Prostate gland (tissue), 2 donors: ENCODE measurements around the gene DSCAML1. TPM values are rescaled to one million over a fixed set of nuclear protein-coding genes. Genes with fewer than 3 reads are reported as not detected.

Experiments used
- DNase-seq: peaks from one replicate; pipeline ENCODE4 v3.0.0-alpha.2; 2019; ENCODE audit warnings: low spot score
- H3K27ac ChIP-seq, 2 donors: fragments of 200-600 bp; sonication (generic); 2 replicates each; pipeline ENCODE4 v1.5.1; 2017 to 2019
- H3K27me3 ChIP-seq: fragments of 200-600 bp; sonication (generic); replicated peaks from 2 replicates; pipeline ENCODE4 v1.5.1; 2019; ENCODE audit not compliant: insufficient read depth
- H3K36me3 ChIP-seq, 2 donors: fragments of 200-600 bp; sonication (generic); 1 replicate in 1 of 2; 2 replicates in 1 of 2; pipeline versions ENCODE4 v1.5.1 to v1.8.1; 2017 to 2019
- H3K4me1 ChIP-seq: fragments of 200-600 bp; sonication (generic); replicated peaks from 2 replicates; pipeline ENCODE4 v1.5.1; 2019
- H3K4me3 ChIP-seq, 2 donors: fragments of 200-600 bp; sonication (generic); 2 replicates each; pipeline ENCODE4 v1.5.1; 2017 to 2019
- H3K9me3 ChIP-seq: fragments of 200-600 bp; sonication (generic); 2 replicates; pipeline ENCODE4 v1.5.1; 2017
- CTCF ChIP-seq, 4 experiments: fragments of 200-600 bp in 2 of 4; fragments of 450-650 bp in 2 of 4; sonication (generic) in 2 of 4; IDR thresholded peaks; 1 replicate in 3 of 4; 2 replicates in 1 of 4; pipeline ENCODE4 v1.5.1; 2016 to 2019; ENCODE audit warnings: antibody characterized with exemption in 4 of 4, mild to moderate bottlenecking in 2 of 4, moderate library complexity in 2 of 4
- POLR2A ChIP-seq: fragments of 450-650 bp; IDR thresholded peaks from one replicate; pipeline ENCODE4 v1.6.1; 2016; ENCODE audit warnings: antibody characterized with exemption, mild to moderate bottlenecking
- POLR2AphosphoS5 ChIP-seq: sonication (generic); formaldehyde crosslinking; IDR thresholded peaks from one replicate; pipeline ENCODE4 v1.6.1; 2017; ENCODE audit warnings: antibody characterized with exemption
- WGBS: methylation state at CpG from one replicate; pipeline ENCODE4 v1.1.5; 2018; 5-methylcytosine and 5-hydroxymethylcytosine counted together
- intact Hi-C: fragments of 100-400 bp; cut with DNase I; formaldehyde crosslinking; loops from one replicate; pipeline ENCODE4 v1.14.2; 2022
- total RNA-seq, 2 donors: library from RNA; depleted of rRNA; stranded (reverse); fragments of >200 nt; gene quantifications; one replicate each; pipeline ENCODE4 v1.1.0, GENCODE V29; 2016

DSCAML1 gene
- total RNA-seq, 2 donors from 2014 or later = 0.14 to 2.8 TPM

GRCh38 chr11:117840881-117841550 lies 44.0 kb upstream of the DSCAML1 start:
- Histone ChIP-seq H3K9me3 (no peaks in the 10 kb centered on the region), H3K36me3 (no peaks in the 10 kb centered on the region), H3K27ac (no peak overlapping the region), H3K4me3 (no peak overlapping the region), H3K4me1 (no peaks in the 10 kb centered on the region), H3K27me3 (no peaks in the 10 kb centered on the region)
- no peak for DNase-seq
- TF ChIP-seq POLR2A = no peak
- TF ChIP-seq POLR2AphosphoS5 = no peak
- no peak for TF ChIP-seq CTCF (IDR thresholded peaks at IDR 0.05)
- 88% methylated on average over 11 of the region's 11 CpGs for WGBS
- intact Hi-C loops = loop anchor here (5.0 to 10.0 kb wide), 2 partner anchors 66 to 214 kb away; no protein-coding TSS in a partner anchor

GRCh38 chr11:117839936-117840813 lies 43.2 kb upstream of the DSCAML1 start:
- Histone ChIP-seq H3K27ac (no peak overlapping the region), H3K9me3 (no peaks in the 10 kb centered on the region), H3K36me3 (no peaks in the 10 kb centered on the region), H3K4me1 (no peaks in the 10 kb centered on the region), H3K4me3 (no peak overlapping the region), H3K27me3 (no peaks in the 10 kb centered on the region)
- intact Hi-C loops = loop anchor here (5.0 to 10.0 kb wide), 2 partner anchors 67 to 215 kb away; no protein-coding TSS in a partner anchor
- WGBS = 96% methylated on average over 10 of the region's 10 CpGs
- DNase-seq = no peak
- TF ChIP-seq POLR2A (no peak), CTCF (IDR thresholded peaks at IDR 0.05) (no peak)

- Histone ChIP-seq H3K36me3 (no peaks in the 10 kb centered on the region), H3K4me3 (no peak overlapping the region), H3K4me1 (no peaks in the 10 kb centered on the region), H3K27me3 (no peaks in the 10 kb centered on the region), H3K27ac (no peak overlapping the region), H3K9me3 (no peaks in the 10 kb centered on the region)
- intact Hi-C loops = no loop called here
- WGBS = 87% methylated on average over 7 of the region's 7 CpGs
- TF ChIP-seq POLR2AphosphoS5 (no peak), POLR2A (no peak), CTCF (IDR thresholded peaks at IDR 0.05) (no peak)
- DNase-seq = no peak
Measured at GRCh38 chr11:117839380-117839881, 42.4 kb upstream of the DSCAML1 start.

GRCh38 chr11:117838901-117839300 lies 41.9 kb upstream of the DSCAML1 start:
- Histone ChIP-seq H3K4me1 (no peaks in the 10 kb centered on the region), H3K27ac (no peak overlapping the region), H3K27me3 (no peaks in the 10 kb centered on the region), H3K36me3 (no peaks in the 10 kb centered on the region), H3K9me3 (no peaks in the 10 kb centered on the region), H3K4me3 (no peak overlapping the region)
- no peak for DNase-seq
- no peak for TF ChIP-seq POLR2AphosphoS5
- TF ChIP-seq POLR2A = no peak
- no peak for TF ChIP-seq CTCF (IDR thresholded peaks at IDR 0.05)
- intact Hi-C loops = no loop called here
- WGBS = 74% methylated on average over 8 of the region's 8 CpGs
